ENCODE measurements around the gene ZDHHC12.

GRCh38 chr9:128677794-128678193 is 46.1 kb downstream of the ZDHHC12 start:
- TF ChIP-seq GATA3 (IDR thresholded peaks at IDR 0.05; ENCODE audit: low read depth, low read length) (no peak), GATA2 (IDR thresholded peaks at IDR 0.05; ENCODE audit: low read depth, low read length) (no peak)

Measured in SH-SY5Y (cell line).